GM23248 (cell line): ENCODE measurements around the gene XPO6.

Source experiments
- EZH2 ChIP-seq: fragments of 200-600 bp; sonication (generic); IDR thresholded peaks from 2 replicates; pipeline ENCODE4 v1.6.1; 2018; ENCODE audit warnings: antibody characterized with exemption, mild to moderate bottlenecking; ENCODE audit not compliant: insufficient read depth, poor library complexity, severe bottlenecking
- EZH2phosphoT487 ChIP-seq: fragments of 200-600 bp; sonication (generic); IDR thresholded peaks from 2 replicates; pipeline ENCODE4 v1.6.1; 2018; ENCODE audit warnings: antibody characterized with exemption, moderate library complexity, mild to moderate bottlenecking, low read depth; ENCODE audit not compliant: insufficient read depth

GRCh38 chr16:28195859-28196258 is 15.9 kb downstream of the XPO6 start:
- TF ChIP-seq EZH2 (no peak), EZH2phosphoT487 (no peak)
